Activated T-cell treated with anti-CD3 and anti-CD28 coated beads, Interleukin-2, amount 50 U/mL, for 4 hours (primary cell): ENCODE results near the gene DNAJB2. TPM values are rescaled to one million over a fixed set of nuclear protein-coding genes. Genes with fewer than 3 reads are reported as not detected.

Experiments used
- ATAC-seq, 2 donors: fragments of 200-7000 bp; cut with Tn5 transposase; one replicate each; pipeline ENCODE4 v1.10.0; 2021
- DNase-seq: peaks from one replicate; pipeline ENCODE4 v3.0.0-alpha.2; 2020
- H3K27me3 Mint-ChIP-seq: one replicate; pipeline ENCODE4 v1.8.0; 2021; ENCODE audit warnings: low read depth, mixed read lengths
- H3K36me3 Mint-ChIP-seq: one replicate; pipeline ENCODE4 v1.8.0; 2022; ENCODE audit warnings: mixed read lengths; ENCODE audit not compliant: insufficient read depth
- H3K4me1 Mint-ChIP-seq: one replicate; pipeline ENCODE4 v1.8.0; 2021; ENCODE audit warnings: low read depth, mixed read lengths
- H3K4me3 Mint-ChIP-seq: one replicate; pipeline ENCODE4 v1.8.0; 2021; ENCODE audit warnings: mild to moderate bottlenecking, moderate library complexity, mixed read lengths
- H3K9me3 Mint-ChIP-seq: one replicate; pipeline ENCODE4 v1.8.0; 2021; ENCODE audit warnings: mixed read lengths
- total RNA-seq, 3 donors: library from RNA; stranded (reverse); gene quantifications; one replicate each; pipeline ENCODE4 v1.2.1, GENCODE V29; 2021

Gene DNAJB2
- total RNA-seq, 3 donors from 2014 or later, result 28.2 to 33.9 (median 30.9) TPM

DNA sequence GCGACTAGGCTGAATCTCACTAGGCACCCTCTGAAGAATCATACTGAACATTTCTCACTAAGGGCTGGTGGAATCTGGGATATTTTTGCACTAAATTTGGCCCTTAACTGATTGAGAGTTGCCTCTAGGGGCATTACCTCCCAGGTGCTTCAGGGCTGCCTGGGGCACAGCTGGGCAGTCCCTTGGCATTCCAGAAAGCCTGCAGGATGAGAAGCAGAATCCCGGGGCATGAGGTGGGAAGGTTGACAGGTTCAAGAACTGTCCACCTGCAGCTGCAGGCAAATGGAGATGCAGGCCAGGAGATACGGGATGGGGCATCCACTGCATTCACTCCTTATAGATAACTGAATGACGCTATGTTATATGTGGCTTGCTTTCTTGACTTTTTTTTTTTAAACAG lies 46.0 kb downstream of the DNAJB2 start:
- H3K4me1 Mint-ChIP-seq, result peaks cover 11% of the 10 kb centered on the region
- peaks cover 30% of the 10 kb centered on the region for H3K27me3 Mint-ChIP-seq
- H3K36me3 Mint-ChIP-seq, result no peaks in the 10 kb centered on the region
- no peak overlapping the region for H3K4me3 Mint-ChIP-seq
- DNase-seq (no peak), ATAC-seq (no peak)
- H3K9me3 Mint-ChIP-seq, result no peaks in the 10 kb centered on the region

DNA sequence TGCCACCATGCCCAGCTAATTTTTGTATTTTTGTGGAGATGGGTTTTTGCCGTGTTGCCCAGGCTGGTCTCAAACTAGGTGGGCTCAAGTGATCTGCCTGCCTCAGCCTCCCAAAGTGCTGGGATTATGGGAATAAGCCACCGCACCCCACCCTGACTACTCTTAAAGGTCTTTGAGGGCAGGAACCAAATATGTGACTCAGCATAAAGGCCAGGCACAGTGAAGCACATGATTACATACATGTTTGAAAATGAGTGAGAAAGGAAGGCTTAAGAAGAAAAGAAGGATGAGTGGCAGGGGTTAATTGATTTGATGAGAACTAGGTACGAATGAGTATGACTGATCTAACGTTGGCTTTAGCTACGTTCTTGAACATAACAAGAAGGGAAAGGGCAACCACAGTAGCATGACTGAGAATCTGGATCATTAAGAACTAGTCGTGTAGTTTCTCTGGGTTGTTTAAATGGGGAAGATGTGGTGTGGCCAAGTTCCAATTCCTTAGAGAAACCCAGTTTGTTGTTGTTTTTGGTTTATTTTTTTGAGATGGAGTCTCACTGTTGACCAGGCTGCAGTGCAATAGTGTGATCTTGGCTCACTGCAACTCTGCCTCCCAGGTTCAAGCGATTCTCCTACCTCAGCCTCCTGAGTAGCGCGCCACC lies 46.6 kb downstream of the DNAJB2 start:
- Mint-ChIP-seq H3K27me3 (peaks cover 35% of the 10 kb centered on the region), H3K36me3 (no peaks in the 10 kb centered on the region), H3K4me1 (peaks cover 10% of the 10 kb centered on the region), H3K4me3 (no peak overlapping the region), H3K9me3 (no peaks in the 10 kb centered on the region)
- no peak for DNase-seq
- ATAC-seq, result no peak

DNA sequence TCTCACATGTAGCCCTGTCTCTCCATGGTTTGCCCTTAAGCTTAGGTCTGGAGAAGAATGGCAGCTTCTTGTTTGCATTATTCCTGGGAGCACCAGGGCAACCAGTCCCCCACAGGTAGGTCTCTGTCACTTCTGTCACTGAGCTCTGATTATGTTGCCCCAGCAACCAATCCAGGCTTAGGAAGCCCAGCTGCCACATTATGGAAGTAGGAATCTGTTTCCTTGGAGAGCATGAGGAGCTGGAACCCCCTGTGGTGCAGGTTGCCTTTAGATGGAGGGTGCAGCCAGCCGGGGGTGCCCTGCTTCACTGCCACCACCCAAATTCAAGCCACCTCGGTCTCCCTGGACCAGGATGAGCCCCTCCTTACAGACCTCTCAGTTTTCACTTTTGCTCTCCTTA lies 48.6 kb downstream of the DNAJB2 start:
- Mint-ChIP-seq H3K4me1 (no peaks in the 10 kb centered on the region), H3K36me3 (no peaks in the 10 kb centered on the region), H3K4me3 (no peak overlapping the region), H3K9me3 (no peaks in the 10 kb centered on the region), H3K27me3 (peaks cover 53% of the 10 kb centered on the region)
- DNase-seq, result no peak
- no peak for ATAC-seq

DNA sequence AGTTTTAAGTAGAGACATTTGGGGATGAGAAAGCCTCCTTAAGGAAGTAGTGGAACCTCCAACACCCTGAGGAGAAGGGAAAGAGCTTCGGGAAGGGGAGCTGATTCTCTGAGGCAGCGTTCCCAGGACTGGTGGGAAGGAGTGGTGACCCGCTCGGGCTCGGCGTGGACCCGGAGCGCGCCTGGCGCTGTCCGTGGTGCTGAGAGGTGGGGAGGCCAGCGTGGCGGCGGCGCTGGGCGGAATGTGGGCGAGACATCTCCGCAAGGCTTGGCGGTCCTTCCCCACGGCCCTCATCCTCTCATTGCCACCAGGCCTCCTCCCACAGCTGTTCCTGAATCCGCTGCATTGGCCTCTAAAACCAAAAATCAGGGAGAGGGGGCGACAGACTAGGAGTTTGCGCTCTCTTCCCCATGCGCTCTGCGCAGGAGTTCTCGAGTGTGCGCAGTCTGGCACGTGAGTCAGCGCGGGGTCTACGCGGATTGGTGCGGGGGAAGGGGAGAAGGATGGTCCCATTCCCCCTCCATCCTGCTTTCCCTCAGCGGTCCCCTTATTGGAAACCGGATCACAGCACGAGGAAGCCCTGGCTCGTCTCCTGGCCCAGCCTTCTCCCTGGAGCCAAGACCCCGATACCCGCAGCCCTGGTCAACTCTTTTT lies 52.5 kb downstream of the DNAJB2 start:
- peaks cover 1% of the 10 kb centered on the region for H3K36me3 Mint-ChIP-seq
- ATAC-seq, result no peak

DNA sequence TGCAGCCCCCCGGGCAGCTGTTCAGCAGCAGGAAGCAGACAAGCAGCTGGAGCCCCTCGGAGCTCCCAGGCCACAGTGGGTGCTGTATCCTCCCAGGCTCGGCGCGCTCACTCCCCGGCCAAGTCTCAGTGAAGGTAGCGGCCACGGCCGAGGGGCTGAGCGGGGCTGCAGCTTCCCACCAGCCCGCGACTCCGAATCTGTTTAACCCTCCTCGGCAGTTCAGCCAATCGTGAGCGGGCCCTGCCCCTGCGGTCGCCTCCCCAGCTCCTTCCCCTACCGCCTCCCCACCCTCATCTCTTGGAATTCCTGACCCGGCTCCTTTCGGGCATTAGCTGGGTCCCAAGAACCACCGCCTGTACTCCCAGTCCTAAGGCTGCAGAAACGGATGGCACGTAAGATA lies 53.4 kb downstream of the DNAJB2 start, which contains the start of gene RESP18:
Gene RESP18, minus strand, starts transcription at position 203 of the 400 bp plus-strand sequence.
- Mint-ChIP-seq H3K4me1 (no peaks in the 10 kb centered on the region), H3K4me3 (no peak within 1 kb of the TSS), H3K36me3 (peaks cover 2% of the 10 kb centered on the region), H3K27me3 (peaks cover 78% of the 10 kb centered on the region), H3K9me3 (peaks cover 9% of the 10 kb centered on the region)
- DNase-seq, result no peak
- no peak for ATAC-seq

More for the DNA sequence above, 52.5 kb downstream of the DNAJB2 start:
- Mint-ChIP-seq H3K4me3 (no peak overlapping the region), H3K27me3 (peaks cover 74% of the 10 kb centered on the region), H3K4me1 (no peaks in the 10 kb centered on the region), H3K9me3 (peaks cover 9% of the 10 kb centered on the region)
- no peak for DNase-seq

DNA sequence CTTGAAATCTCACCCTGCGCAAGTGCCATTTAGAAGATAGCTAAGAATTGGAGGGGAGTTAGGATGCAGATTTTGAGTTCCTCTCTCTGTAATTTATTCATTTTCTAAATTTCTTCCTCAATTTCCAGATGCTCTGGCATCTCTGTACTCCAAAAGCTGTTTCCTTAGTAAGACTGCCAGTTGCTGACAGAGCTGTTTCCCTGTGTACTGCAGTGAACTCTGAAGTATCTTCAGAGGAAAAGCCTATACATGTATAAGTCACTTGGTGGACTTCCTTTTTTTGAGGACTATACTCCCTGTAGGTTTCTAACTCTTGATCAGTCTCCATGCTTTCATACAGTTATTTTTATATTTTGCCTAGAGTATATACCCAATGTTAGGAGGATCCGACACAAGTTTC lies 54.9 kb downstream of the DNAJB2 start:
- DNase-seq (no peak), ATAC-seq (no peak)
- peaks cover 75% of the 10 kb centered on the region for H3K27me3 Mint-ChIP-seq
- peaks cover 9% of the 10 kb centered on the region for H3K9me3 Mint-ChIP-seq
- H3K36me3 Mint-ChIP-seq, result peaks cover 2% of the 10 kb centered on the region
- H3K4me3 Mint-ChIP-seq, result no peak overlapping the region
- H3K4me1 Mint-ChIP-seq, result no peaks in the 10 kb centered on the region

DNA sequence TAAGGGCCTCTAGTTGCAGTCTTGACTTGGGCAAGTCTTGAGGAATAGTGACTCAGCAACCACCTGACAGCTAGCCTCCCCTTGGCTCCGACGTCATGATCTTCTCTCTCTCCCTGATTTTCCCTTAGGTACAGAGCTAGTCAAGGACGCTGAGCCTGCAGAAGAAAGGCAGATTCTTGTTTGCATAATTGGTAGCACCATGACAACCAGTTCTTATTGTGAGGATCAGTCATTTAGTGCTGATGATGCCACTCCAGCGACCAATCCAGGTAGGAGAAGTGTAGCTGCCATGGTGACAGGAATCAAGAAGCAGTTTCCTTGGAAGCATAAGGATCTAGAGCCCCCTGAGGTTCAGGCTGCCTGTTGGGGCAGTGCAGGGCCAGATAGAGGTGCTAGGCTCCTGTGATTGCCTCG lies 56.2 kb downstream of the DNAJB2 start:
- Mint-ChIP-seq H3K4me3 (no peak overlapping the region), H3K27me3 (peaks cover 79% of the 10 kb centered on the region), H3K36me3 (peaks cover 2% of the 10 kb centered on the region), H3K4me1 (no peaks in the 10 kb centered on the region), H3K9me3 (peaks cover 9% of the 10 kb centered on the region)
- DNase-seq (no peak), ATAC-seq (no peak)

Other genes with a start within 250 kb of the DNAJB2 start
- not detected for gene CFAP65, start 237.8 kb upstream of the DNAJB2 start, total RNA-seq
- gene IHH, start 218.4 kb upstream of the DNAJB2 start, total RNA-seq, result under 1 TPM in 1 of 3 donors, not detected in 2; 0.28 TPM
- gene NHEJ1, start 118.6 kb upstream of the DNAJB2 start, total RNA-seq, result 10 to 100 TPM; 26.5 to 33.3 (median 30.1) TPM
- under 1 TPM; 0.71 to 0.89 (median 0.84) TPM for gene SLC23A3, start 109.3 kb upstream of the DNAJB2 start, total RNA-seq
- gene CNPPD1, start 102.4 kb upstream of the DNAJB2 start, total RNA-seq, result 10 to 100 TPM; 66.8 to 78.9 (median 72.7) TPM
- 10 to 100 TPM; 55.0 to 63.1 (median 62.7) TPM for gene RETREG2, start 101.1 kb upstream of the DNAJB2 start, total RNA-seq
- gene ZFAND2B, start 72.6 kb upstream of the DNAJB2 start, total RNA-seq, result 10 to 100 TPM; 27.0 to 35.3 (median 31.7) TPM
- 10 to 100 TPM; 14.8 to 17.2 (median 15.4) TPM for gene ABCB6, start 60.4 kb upstream of the DNAJB2 start, total RNA-seq
- 10 to 100 TPM; 29.7 to 31.4 (median 31.4) TPM for gene ATG9A, start 49.7 kb upstream of the DNAJB2 start, total RNA-seq
- 10 to 100 TPM; 40.8 to 52.1 (median 45.5) TPM for gene ANKZF1, start 49.6 kb upstream of the DNAJB2 start, total RNA-seq
- gene GLB1L, start 33.9 kb upstream of the DNAJB2 start, total RNA-seq, result 1 to 10 TPM; 2.3 to 3.2 (median 3.0) TPM
- 10 to 100 TPM; 19.1 to 21.3 (median 21.0) TPM for gene STK16, start 33.9 kb upstream of the DNAJB2 start, total RNA-seq
- gene TUBA4B, start 26.1 kb upstream of the DNAJB2 start, total RNA-seq, result not detected
- 100 to 1,000 TPM; 167 to 201 (median 190) TPM for gene TUBA4A, start 25.4 kb upstream of the DNAJB2 start, total RNA-seq
- under 1 TPM in 1 of 3 donors, not detected in 2; 0.19 TPM for gene PTPRN, start 30.0 kb downstream of the DNAJB2 start, total RNA-seq
- gene RESP18, start 53.4 kb downstream of the DNAJB2 start, total RNA-seq, result not detected
- gene DNPEP, start 108.5 kb downstream of the DNAJB2 start, total RNA-seq, result 100 to 1,000 TPM; 187 to 222 (median 221) TPM
- under 1 TPM; 0.49 to 0.61 (median 0.58) TPM for gene DES, start 139.0 kb downstream of the DNAJB2 start, total RNA-seq
- gene SPEG, start 155.5 kb downstream of the DNAJB2 start, total RNA-seq, result 1 to 10 TPM in 1 of 3 donors, under 1 TPM in 2; 0.74 to 2.1 (median 0.79) TPM
- 10 to 100 TPM; 36.8 to 47.9 (median 46.7) TPM for gene GMPPA, start 219.5 kb downstream of the DNAJB2 start, total RNA-seq
- gene ASIC4, start 235.1 kb downstream of the DNAJB2 start, total RNA-seq, result under 1 TPM in 1 of 3 donors, not detected in 2; 0.08 TPM